ENCODE measurements around the gene APOBEC3C.
"Not testable (repeated sequence)": the region's sequence is repeated elsewhere in the genome, so short reads cannot be mapped to it uniquely, and the experiment has no call there.

DNA sequence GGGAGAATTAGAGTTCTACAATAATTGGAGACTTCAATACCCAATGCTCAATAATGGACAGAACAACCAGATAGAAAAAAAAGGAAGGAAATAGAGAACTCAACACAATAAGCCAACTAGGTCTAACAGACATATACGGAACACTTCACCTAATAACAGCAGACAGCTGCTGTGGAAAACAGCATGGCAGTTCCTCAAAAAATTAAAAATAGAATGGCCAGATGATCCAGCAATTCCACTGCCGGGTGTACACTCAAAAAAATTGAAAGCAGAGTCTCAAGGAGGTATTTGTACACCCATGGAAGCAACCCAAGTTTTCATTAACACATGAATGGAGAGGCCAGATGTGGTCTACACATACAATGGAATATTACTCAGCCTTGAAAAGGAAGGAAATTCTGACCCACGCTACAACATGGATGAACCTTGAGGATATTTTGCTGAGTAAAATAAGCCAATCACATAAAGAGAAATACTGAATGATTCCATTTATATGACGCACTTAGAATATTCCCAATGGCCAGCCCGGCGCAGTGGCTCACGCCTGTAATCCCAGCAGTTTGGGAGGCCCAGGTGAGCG, 5.7 kb upstream of the APOBEC3C start:
- not testable (repeated sequence) for TF ChIP-seq POLR2AphosphoS5, POLR2A (IDR thresholded peaks at IDR 0.05; ENCODE audit: low read depth, low read length)

Measured in GM12892 (cell line).